Erythroblast (primary cell): Measurements from ENCODE around the gene SMCHD1.

ENCODE experiments used
- GATA1 ChIP-seq: IDR thresholded peaks from 2 replicates; pipeline ENCODE4 v1.6.1; 2011; ENCODE audit warnings: low read depth, mild to moderate bottlenecking, control low read depth, low read length, moderate library complexity
- POLR2A ChIP-seq: IDR thresholded peaks from 2 replicates; pipeline ENCODE4 v1.6.1; 2011; ENCODE audit warnings: mild to moderate bottlenecking, low read length

- TF ChIP-seq POLR2A (no peak), GATA1 (no peak)
These were observed 37.0 kb downstream of the SMCHD1 start for GRCh38 chr18:2692508-2692907.
